ENCODE measurements around the gene ANO2. TPM values are rescaled to one million over a fixed set of nuclear protein-coding genes. Genes with fewer than 3 reads are reported as not detected.
A peak's percentile ranks its signal among the peaks of the same experiment; 100 is the strongest.

Gene ANO2
- total and polyA plus RNA-seq, 4 donors, result 0.03 to 0.25 (median 0.15) TPM

- TF ChIP-seq JUND (IDR thresholded peaks at IDR 0.05) (no peak), HNF4A (conservative IDR thresholded peaks at IDR 0.05) (peak in 1 of 2 donors; percentile 14), NR2F2 (IDR thresholded peaks at IDR 0.05) (no peak), FOXA2 (IDR thresholded peaks at IDR 0.05) (no peak)
- TF ChIP-seq, protein P1, sequence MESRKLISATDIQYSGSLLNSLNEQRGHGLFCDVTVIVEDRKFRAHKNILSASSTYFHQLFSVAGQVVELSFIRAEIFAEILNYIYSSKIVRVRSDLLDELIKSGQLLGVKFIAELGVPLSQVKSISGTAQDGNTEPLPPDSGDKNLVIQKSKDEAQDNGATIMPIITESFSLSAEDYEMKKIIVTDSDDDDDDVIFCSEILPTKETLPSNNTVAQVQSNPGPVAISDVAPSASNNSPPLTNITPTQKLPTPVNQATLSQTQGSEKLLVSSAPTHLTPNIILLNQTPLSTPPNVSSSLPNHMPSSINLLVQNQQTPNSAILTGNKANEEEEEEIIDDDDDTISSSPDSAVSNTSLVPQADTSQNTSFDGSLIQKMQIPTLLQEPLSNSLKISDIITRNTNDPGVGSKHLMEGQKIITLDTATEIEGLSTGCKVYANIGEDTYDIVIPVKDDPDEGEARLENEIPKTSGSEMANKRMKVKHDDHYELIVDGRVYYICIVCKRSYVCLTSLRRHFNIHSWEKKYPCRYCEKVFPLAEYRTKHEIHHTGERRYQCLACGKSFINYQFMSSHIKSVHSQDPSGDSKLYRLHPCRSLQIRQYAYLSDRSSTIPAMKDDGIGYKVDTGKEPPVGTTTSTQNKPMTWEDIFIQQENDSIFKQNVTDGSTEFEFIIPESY (IDR thresholded peaks at IDR 0.05), result no peak
- H3K9ac ChIP-seq (ENCODE audit: low read depth in 1 of 2, low read length in 2 of 2), result no peak overlapping the region
- no peaks in the 10 kb centered on the region for H3K9me3 ChIP-seq (ENCODE audit: control insufficient read depth in 4 of 4, low read length in 3 of 4)
- DNase-seq (ENCODE audit: low spot score), result no peak
- H3K27ac ChIP-seq (ENCODE audit: low read depth in 1 of 2, low read length in 2 of 2), result no peak overlapping the region
- H3K27me3 ChIP-seq (ENCODE audit: control insufficient read depth in 4 of 4, insufficient read depth in 4 of 4, low read length in 3 of 4), result peaks cover 0 to 9% (median 0%) of the 10 kb centered on the region in 4 donors
- H3K4me3 ChIP-seq (ENCODE audit: low read depth in 1 of 3, low read length in 3 of 3), result no peak overlapping the region
- no peaks in the 10 kb centered on the region for H3K36me3 ChIP-seq (ENCODE audit: control insufficient read depth in 4 of 4, insufficient read depth in 3 of 4, low read depth in 1 of 4, low read length in 3 of 4)
- H3K4me1 ChIP-seq (ENCODE audit: control insufficient read depth in 4 of 4, insufficient read depth in 4 of 4, low read length in 3 of 4), result no peaks in the 10 kb centered on the region
Measured at GRCh38 chr12:5593998-5594397, 351.1 kb downstream of the ANO2 start.

DNA sequence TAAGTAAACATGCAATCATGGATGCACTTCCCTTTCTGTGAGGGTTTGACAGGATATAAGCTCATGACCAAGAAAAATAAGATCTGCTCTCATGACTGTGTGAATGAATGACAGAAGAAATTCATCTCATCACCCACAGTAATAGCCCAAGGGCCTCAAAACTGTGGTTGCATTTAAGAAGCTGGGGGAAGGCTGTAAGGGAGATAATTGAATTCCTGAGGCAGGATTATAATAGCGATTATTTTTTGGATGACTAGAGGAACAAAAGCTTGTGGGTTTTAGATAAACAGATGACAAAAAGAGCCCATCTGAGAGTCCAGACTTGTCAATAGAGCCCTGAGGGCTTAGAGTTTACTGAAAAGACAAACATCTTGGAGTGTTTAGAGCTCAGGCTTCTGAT lies 352.0 kb downstream of the ANO2 start:
- TF ChIP-seq, protein P2, sequence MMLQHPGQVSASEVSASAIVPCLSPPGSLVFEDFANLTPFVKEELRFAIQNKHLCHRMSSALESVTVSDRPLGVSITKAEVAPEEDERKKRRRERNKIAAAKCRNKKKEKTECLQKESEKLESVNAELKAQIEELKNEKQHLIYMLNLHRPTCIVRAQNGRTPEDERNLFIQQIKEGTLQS (IDR thresholded peaks at IDR 0.05), result no peak
- TF ChIP-seq HNF4G (IDR thresholded peaks at IDR 0.05) (no peak), RAD21 (IDR thresholded peaks at IDR 0.05) (no peak), HNF4A (conservative IDR thresholded peaks at IDR 0.05) (no peak), EGR1 (IDR thresholded peaks at IDR 0.05; ENCODE audit: low read depth in 2 of 2) (no peak), YY1 (IDR thresholded peaks at IDR 0.05) (no peak), REST (IDR thresholded peaks at IDR 0.05) (no peak), RXRA (IDR thresholded peaks at IDR 0.05) (no peak), SP1 (IDR thresholded peaks at IDR 0.05) (no peak)
- TF ChIP-seq, protein P3, sequence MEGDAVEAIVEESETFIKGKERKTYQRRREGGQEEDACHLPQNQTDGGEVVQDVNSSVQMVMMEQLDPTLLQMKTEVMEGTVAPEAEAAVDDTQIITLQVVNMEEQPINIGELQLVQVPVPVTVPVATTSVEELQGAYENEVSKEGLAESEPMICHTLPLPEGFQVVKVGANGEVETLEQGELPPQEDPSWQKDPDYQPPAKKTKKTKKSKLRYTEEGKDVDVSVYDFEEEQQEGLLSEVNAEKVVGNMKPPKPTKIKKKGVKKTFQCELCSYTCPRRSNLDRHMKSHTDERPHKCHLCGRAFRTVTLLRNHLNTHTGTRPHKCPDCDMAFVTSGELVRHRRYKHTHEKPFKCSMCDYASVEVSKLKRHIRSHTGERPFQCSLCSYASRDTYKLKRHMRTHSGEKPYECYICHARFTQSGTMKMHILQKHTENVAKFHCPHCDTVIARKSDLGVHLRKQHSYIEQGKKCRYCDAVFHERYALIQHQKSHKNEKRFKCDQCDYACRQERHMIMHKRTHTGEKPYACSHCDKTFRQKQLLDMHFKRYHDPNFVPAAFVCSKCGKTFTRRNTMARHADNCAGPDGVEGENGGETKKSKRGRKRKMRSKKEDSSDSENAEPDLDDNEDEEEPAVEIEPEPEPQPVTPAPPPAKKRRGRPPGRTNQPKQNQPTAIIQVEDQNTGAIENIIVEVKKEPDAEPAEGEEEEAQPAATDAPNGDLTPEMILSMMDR (IDR thresholded peaks at IDR 0.05; ENCODE audit: low read depth, low read length, missing input control), result no peak
- 81% methylated on average over 1 of the region's 1 CpG for WGBS
- no peak for DNase-seq (ENCODE audit: low spot score)
- Histone ChIP-seq H3K4me3 (ENCODE audit: low read depth in 1 of 3, low read length in 3 of 3) (no peak overlapping the region), H3K4me1 (ENCODE audit: control insufficient read depth in 4 of 4, insufficient read depth in 4 of 4, low read length in 3 of 4) (no peaks in the 10 kb centered on the region), H3K27ac (ENCODE audit: low read depth in 1 of 2, low read length in 2 of 2) (no peak overlapping the region), H3K9me3 (ENCODE audit: control insufficient read depth in 4 of 4, low read length in 3 of 4) (no peaks in the 10 kb centered on the region), H3K36me3 (ENCODE audit: control insufficient read depth in 4 of 4, insufficient read depth in 3 of 4, low read depth in 1 of 4, low read length in 3 of 4) (no peaks in the 10 kb centered on the region), H3K9ac (ENCODE audit: low read depth in 1 of 2, low read length in 2 of 2) (no peak overlapping the region), H3K27me3 (ENCODE audit: control insufficient read depth in 4 of 4, insufficient read depth in 4 of 4, low read length in 3 of 4) (peaks cover 0 to 9% (median 0%) of the 10 kb centered on the region in 4 donors)

Measured in liver (tissue), 9 donors.